Inferior parietal cortex (tissue), 1 donor: ENCODE measurements around the gene KIAA1328.
"Not testable (repeated sequence)": the region's sequence is repeated elsewhere in the genome, so short reads cannot be mapped to it uniquely, and the experiment has no call there.

Experiments
- DNase-seq: peaks from one replicate; pipeline ENCODE4 v3.0.0-alpha.2; 2016; ENCODE audit errors: extremely low spot score

Gene KIAA1328

DNA sequence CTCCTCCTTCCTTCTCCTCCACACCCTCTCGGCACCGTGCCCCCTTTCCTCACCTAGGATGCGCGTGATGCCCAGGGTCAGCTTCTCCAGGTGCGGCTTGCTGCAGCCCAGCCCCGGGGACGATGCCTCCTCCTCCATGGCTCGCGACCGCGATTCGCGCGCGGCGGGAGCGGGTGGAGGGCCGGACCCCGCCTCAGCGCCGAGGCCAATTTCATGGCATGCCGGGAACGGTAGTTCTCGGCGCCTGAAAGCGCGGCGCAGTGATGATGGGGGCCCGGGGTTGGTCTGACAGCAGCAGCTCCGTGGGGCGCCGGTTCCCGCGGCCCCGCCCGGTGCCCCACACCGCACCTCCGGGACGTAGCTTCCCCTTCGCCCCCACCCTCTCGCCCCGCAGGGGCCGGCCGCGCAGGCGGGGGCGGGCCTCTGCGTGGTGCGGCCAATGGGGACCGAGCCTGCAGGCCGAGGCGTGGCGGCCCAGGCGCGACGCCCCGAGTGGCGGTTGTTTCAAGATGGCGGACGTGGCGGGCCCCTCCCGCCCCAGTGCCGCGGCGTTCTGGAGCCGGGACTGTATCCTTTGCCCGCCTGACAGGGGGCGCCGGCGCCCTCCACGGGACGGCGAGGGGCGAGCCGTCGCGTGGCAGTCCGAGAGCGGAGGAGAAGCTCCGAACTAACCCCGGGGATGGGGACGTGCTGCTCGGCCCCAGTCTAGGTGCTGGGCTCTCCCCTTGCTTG, at the start of gene KIAA1328, which contains the start of gene TPGS2:
KIAA1328 (plus strand) TSS at position 498 of the 732 bp plus-strand sequence; CDS start at position 510, 12 bp downstream.
TPGS2 (minus strand) TSS at position 373 of the 732 bp plus-strand sequence; CDS start at position 138, 235 bp downstream.
- DNase-seq, result peak; percentile 87

DNA sequence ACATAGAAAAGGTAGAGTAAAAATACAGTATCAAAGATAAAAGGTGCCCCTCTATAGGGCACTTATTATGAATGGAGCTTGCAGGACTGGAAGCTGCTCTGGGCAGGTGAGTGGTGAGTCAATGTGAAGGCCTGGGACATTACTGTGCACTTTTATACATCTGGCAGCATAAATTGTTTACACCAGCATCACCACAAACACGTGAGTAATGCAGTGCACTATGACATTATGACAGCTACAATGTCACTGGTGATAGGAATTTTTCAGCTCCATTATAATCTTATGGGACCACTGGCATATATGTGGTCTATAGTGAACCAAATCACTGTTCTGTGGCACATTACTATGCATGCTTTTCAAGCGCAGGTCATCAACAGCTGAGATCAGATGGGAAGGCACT, 48.2 kb upstream of the KIAA1328 start:
- no peak for DNase-seq

DNA sequence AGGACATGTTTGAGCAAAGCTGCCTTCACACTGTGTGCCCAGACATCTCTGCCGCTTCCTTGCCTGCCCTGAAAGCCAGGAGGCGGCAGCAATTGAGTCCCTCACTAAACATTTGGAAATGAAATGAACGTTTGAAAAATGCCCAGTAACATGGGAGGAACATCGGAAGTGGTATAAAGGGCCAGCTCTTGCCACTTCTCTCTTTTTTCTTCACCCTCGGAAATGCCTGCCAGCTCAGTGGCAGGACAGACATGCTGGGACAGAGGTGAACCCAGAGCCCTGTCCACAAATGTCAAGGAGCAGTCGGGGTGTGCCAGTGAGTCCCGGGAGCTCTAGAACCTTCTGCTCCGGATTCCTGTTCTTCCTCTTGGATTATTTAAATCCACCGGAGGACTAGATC, 46.2 kb upstream of the KIAA1328 start:
- no peak for DNase-seq

DNA sequence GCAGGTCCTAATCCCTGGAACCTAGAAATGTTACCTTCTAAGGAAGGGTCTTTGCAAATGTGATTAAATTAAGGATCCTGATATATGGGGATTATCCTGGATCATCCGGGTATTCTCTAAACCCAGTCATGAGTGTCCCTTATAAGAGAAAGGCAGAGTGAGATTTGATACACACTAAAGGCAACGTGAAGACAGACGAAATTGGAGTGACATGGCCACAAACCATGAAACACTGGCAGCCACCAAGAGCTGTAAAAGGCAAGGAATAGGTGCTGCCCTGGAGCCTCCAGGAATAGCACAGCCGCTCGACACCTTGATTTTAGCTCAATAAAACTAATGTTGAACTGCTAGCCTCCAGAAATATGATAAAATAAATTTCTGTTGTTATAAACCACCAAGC, 45.1 kb upstream of the KIAA1328 start:
- DNase-seq, result no peak

DNA sequence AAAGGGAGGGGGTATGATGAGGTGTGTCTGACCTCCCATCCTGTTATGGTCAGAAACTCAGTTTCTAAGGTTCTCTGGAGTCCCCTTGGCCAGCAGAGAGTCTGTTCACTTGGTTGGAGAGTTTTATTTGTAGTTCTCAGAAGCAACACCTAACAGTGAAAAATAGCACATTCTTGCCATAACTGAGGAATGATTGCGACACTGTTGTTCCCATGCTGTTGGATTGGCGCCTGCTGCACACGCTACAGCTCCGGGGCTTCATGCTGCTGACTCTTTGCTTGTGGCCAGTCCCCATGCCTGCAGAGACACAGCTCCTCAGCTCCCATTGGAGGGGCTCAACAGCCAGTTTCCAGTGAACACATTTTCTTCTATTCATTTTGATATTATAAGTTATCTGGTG, 42.2 kb upstream of the KIAA1328 start:
- DNase-seq, result no peak

DNA sequence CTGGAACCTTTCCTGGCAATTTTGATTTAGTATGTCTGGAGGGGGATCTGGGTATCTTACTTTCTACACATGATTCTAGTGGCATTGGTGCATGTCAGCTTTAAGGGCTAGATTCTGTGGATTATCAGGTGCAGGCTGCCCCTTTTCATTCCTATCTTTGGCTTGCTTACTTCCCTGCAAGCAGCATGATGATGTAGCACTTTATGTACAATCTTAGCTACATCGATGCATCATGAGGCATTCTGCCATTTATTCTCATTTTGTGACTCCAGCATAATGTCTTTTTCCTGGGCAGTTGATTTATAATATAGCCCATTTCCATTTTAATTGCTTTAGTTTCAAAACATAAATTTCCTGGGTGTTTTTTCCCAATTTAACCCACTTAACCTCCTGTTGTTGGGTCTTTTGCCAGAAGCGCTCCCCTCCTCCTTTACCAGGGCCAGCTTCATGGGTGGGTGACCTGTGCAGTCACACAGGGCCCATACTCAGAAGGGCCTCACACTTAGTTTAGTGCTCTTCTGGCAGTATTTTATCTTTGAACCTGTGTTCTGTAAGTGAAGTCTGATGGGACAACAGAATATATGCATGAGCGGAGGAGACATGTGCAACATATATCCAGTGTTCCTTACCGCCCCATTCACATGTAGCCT, 36.2 kb upstream of the KIAA1328 start:
- DNase-seq, result no peak

DNA sequence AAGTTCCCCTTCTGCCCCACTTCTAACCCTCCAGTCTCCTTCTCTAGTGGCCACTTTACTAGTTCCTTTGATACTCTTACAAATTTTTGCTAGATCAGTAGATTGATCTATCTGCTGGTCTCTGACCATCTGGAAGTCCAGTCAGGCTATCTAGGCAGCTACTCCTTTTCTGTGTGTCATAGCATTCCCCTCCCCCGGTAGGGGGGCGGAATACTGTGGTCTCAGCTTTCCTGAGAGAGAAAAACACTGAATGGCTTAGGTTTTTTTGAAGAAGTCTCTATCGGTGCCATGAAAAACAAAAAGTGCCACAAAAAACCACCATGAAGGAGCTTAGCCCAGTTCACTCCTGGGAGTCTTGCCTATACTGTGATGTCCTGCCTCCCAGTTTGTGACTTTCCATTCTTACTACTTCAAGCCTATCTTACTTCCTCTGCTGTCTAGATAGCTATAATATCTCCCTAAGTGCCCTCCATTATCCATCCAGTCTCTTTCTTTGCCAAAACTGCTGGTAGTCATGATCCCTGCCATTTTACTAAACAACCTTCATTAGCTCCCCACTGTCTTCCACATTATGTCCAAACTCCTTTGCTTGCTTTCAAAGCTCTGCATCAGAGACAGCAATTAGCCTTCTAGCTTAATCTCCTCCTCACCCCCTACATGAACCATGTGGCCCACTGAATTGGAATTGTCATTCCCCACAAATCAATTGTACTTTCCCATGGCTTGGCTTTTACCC, 30.0 kb upstream of the KIAA1328 start:
- DNase-seq, result no peak

DNA sequence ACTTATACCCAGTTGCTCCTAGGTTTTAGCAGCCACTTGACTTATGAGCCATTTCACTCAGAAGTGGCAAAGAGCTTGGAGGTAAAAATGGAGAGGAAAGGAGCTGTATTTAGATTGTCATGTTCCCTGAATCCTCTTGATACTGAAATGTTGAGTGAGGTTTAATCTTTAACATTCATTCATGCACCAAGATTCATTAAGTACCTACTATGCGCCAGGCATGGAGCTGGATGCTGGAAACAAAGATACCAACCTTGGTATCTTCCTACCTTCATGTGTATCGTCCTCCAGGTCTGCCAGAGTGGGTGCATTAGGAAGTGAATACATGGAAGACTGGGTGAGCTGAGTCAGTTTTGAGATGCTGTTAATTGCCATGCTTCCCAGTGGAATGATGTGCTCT, 23.8 kb upstream of the KIAA1328 start:
- DNase-seq, result no peak

DNA sequence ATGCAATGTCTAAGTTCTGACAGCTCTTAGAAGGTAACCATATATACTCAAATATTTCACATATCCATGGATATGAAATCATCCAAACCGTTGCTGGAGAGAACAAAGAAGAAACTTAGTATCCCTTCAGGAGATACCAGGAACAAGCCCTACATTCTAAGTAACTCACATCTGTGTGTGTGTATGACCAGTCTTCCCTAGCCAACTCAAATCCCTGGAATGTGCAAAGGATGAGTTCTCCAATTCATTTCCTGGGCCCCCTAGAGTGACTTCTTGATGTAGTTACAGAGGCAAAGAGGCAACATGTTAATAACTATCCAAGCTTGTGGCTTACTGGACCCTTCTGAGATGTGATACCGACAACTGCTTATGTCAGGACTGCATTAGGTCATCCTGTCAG, 20.2 kb upstream of the KIAA1328 start:
- no peak for DNase-seq

DNA sequence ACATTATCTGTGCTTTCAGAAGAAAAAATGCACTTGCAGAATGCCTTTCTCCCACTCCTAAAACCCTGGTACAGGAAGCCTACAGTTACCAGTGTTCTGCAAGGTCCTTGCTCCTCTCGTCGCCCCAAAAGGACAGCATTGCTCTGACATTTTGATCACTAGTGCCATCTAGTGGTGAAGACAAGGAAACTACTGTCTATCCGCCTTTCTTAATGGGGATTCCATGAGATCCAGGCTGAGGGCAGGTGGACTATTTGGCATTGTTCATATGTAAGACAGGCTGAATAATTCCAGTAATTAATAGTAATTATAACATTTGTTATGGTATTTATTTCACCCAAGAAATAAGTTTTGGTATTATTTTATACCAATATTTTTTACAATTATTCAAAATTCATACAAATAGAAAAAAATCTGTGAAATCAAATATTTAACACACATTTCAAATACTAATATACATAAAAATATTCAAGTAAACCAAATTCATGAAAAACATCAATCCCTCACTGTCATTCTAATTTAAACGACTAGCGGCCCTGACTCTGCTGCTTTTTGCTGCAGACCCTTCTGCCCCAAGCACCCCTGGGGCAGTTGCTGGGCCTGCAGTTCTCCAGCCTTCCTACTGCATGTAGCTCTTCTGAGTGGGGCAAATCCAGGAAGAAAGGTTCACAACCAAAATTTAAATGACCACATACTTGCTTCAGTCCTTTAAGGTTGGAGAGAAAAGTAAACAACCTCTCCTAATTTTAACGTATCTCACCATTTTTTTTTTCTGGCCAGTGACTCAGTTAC, 19.1 kb upstream of the KIAA1328 start:
- peak; percentile 88 for DNase-seq

DNA sequence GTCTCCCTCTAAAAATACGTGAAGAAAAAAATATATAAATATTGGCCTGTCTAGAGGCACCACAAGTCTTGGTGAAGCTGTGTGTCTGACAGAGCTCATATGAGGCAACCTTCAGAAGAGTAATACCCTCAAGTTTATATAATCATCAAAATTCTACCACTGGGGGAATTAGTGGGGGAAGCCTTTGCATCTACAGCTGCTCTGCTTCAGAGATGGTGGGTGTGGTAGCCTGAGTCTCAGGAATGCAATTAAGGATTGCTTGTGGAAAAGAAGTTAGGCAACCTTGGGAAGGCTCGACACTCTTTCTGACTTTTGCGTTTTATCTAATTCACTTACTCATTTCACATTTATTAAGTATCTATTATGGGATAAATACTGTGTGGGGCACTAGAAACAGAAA, 17.5 kb upstream of the KIAA1328 start:
- no peak for DNase-seq

DNA sequence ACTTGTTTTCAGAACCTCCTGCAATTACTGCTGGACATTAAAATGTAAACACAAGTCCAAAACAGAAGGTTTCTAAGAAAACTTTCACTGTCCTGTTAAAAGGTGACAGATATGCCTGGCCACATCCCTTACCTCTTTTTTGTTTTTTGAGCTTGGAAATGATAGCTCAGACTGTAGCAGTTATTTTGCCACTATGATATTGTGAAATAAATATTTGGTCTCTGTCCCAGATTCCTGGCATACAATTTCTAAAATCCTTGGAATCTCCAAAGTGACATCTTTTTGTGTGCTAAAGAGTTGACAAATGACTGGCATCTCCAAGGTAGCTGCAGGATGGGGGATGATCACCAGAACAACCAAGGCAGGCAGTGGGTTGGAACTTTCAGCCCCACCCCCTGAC, 17.0 kb upstream of the KIAA1328 start:
- no peak for DNase-seq

DNA sequence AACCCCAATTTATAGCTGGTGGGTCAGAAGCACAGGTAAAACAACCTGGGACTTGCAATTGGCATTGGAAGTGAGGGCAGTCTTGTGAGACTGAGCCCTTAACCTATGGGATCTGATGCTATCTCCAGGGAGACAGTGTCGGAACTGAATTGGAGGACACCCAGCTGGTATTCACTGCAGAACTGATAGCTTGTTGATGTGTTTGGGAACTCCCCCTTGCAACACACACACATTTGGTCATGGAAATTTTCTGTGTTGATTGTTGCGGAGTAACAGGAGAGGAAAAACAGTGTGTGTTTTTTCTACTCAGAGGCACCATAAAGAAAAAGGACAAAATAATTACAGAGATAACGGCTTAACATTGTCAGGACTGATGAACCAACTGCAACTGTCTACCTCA, 16.2 kb upstream of the KIAA1328 start:
- DNase-seq, result no peak

DNA sequence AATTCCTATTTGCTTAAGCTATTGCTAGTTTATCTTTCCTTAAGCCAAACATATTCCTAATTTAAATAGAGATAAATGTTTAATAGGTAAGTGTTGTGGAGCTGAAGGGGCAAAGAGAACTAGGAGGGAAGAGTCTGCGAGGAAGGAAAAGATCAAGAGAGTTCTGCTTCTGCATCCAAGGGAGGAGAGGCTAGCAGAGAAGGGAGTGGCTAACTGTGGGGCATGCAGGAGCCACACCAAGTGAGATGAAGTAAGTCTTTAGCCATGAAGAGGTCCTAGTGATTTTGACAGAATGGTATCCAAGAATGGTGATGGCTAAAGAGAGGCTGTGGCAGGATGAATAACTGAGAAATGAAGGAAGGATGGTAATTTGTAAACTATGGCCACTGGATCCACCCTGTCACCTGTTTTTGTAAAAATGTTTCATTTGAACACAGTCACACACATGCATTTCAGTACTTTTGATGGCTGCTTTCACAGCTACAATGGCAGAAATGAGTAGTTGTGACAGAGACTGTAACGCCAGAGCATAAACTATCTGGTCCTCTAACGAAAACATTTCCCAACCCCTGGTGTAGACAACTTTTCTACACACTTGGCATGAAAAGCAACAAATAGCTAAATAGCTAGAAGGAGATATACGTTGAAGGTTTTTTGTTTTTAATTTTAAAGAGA, 15.7 kb upstream of the KIAA1328 start:
- DNase-seq, result no peak

DNA sequence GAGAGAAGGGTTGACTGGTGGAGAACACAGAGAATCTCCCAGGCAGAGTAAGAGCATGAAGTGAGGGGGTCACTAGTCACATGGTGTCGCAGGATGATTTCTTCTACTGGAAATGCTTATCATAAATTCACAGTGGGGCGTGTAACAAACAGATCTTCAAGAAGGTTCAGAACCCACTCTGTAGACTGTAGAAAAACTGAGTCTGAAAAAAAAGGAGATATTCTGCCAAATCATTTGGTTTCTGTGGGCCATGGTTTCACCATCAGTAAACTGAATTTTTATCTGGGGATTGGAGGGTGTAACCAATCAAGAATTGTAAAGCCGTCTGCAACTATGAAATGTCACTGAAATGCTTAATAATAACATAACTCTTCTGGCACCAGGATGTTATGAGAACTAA, 15.1 kb upstream of the KIAA1328 start:
- DNase-seq, result no peak

DNA sequence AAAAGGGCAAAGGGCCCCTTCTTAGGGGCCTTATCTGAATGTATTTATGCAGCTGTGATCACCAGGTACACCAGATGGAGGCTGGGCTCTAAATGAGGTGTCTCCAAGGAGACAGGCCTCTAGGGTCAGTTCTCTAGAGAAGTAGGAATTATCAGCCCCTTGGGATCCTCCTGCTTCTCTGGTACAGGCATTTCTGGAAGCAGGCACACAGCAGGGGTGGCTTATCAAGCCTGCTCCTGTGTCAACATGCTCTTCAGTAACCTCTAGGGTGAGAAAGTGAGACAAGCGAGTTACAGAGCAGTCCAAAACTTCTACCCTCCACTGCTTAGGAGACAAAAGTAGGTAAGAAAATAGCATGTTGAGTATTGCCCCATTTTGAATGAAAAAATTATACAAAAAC, 13.9 kb upstream of the KIAA1328 start:
- no peak for DNase-seq

DNA sequence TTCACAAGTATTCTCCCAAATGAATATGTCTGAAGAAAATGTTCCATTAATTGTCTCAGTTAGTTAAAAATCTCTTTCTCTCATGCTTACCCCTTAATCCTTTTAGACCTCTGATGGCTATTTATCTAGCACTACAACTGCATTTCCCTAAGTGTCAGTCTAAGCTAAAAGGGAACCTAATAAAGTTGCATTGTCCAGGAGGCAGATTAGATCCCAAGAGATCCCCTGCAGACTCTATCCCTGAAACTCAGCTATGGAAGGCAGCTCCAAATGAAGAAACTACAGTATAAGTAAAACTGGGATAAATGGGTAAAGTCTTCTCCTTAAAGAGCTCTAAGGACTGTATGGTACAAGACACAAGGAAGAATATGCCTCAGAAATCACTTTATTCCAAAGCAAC, 12.8 kb upstream of the KIAA1328 start:
- DNase-seq, result not testable (repeated sequence)

DNA sequence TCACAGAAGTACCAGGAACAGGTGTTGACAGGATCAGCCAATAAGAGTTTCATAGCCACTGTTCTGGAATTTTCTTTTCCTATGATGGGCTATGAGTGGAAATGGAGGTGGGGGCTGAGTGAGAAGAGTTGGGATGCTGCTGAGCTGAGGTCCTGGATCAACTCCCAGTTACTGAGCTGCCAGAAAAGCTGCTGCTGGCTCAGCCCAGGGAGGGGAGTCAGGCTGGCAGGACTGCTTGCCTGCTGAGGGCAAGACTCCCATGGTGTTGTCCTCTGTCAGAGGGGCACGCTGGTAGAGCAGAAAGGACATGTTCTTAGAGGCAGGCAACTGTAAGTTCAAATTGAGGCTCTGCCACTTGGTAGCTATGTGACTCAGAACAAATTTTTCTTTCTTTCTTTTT, 11.9 kb upstream of the KIAA1328 start:
- no peak for DNase-seq

DNA sequence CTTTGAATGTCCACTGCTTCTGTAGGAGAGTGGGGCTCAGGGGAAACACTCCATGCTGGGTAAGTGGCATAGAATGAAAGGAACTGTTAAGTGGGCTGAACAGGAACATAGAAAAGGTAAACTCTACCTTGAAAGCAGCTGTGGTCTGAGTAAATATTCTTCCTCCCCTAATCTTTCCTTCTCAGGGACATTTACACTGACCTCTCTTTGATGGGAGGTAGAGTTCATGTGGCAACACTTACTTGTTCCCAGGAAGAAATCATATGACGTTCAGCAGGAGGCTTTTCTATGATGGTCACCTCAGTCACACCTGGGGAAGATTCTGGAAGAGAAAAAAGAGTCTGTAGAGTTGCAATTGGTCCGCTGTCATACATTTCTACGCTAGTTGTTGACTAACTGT, 10.3 kb upstream of the KIAA1328 start:
- no peak for DNase-seq

DNA sequence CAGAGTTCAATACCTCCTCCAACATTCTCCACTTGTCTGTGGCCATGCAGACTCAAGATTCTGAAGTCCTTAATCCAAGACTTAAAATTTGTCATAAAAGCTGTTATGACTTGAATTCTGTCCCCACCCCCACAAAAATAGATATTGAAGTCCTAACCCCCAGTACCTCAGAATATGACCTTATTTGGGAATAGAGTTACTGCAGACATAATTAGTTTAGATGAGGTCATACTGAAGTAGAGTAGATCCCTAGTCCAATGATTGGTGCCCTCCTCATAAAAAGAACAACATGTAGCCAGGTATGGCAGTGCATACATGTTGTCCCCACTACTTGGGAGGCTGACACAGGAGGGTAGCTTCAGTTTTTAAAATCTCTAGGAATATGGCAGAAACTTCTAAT, 9.3 kb upstream of the KIAA1328 start:
- no peak for DNase-seq

DNA sequence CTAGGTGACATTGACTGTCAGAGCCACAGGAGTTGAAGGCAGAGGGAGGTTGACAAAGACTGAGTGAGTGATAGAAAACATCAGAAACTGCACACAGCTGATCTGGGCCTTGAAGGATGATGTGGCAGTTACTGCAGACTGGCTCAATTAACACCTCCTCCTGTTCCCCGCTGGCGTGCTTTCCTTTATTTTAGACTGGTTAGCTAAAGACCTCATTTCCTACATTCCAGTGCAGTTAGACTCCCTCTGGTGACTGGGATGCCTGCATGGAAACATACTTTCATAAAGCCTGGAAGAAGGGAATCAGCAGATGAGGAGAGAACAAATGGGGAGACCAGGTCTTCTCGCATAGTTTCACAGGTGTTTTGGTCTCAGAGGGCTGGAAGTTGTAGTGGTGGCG, 7.2 kb upstream of the KIAA1328 start:
- DNase-seq, result no peak
